ENCODE data around the gene CKAP2L. TPM values are rescaled to one million over a fixed set of nuclear protein-coding genes. Genes with fewer than 3 reads are reported as not detected.

CKAP2L gene
- total RNA-seq, 4 donors from 2014 or later, result 4.3 to 14.4 (median 6.7) TPM

- Histone ChIP-seq H3K9me3 (no peaks in the 10 kb centered on the region), H3K27ac (peak overlapping the region in 3 of 4 donors; percentile 75 to 89 (median 86)), H3K4me3 (peak overlapping the region; percentile 55 to 91 (median 81)), H3K4me1 (peaks cover 6 to 39% (median 12%) of the 10 kb centered on the region in 3 donors), H3K27me3 (no peaks in the 10 kb centered on the region), H3K36me3 (no peaks in the 10 kb centered on the region)
- WGBS, 2 donors, result 51 to 52% methylated on average over 4 of the region's 4 CpGs
- DNase-seq, result no peak
- intact Hi-C loops (cut with DNase I), result no loop called here
- TF ChIP-seq CTCF (IDR thresholded peaks at IDR 0.05), result no peak
Measured at GRCh38 chr2:112765251-112765650, 842 bp upstream of the CKAP2L start.

GRCh38 chr2:112762276-112762675 lies 2.1 kb downstream of the CKAP2L start:
- H3K27ac ChIP-seq, result no peak overlapping the region
- no peaks in the 10 kb centered on the region for H3K9me3 ChIP-seq
- peaks cover 6 to 26% (median 12%) of the 10 kb centered on the region in 3 donors for H3K4me1 ChIP-seq
- no peak overlapping the region for H3K4me3 ChIP-seq
- H3K27me3 ChIP-seq, result no peaks in the 10 kb centered on the region
- 87 to 94% methylated on average over 4 of the region's 4 CpGs for WGBS, 2 donors
- H3K36me3 ChIP-seq, result peaks cover 0 to 7% (median 0%) of the 10 kb centered on the region in 3 donors
- TF ChIP-seq POLR2A (IDR thresholded peaks at IDR 0.05) (no peak), CTCF (IDR thresholded peaks at IDR 0.05) (no peak)
- DNase-seq, result no peak
- intact Hi-C loops (cut with DNase I), result no loop called here

GRCh38 chr2:112760149-112760548 lies 4.3 kb downstream of the CKAP2L start:
- peaks cover 3 to 21% (median 9%) of the 10 kb centered on the region in 3 donors for H3K4me1 ChIP-seq
- WGBS, 2 donors, result 80 to 90% methylated on average over 1 of the region's 1 CpG
- no peak overlapping the region for H3K4me3 ChIP-seq
- H3K36me3 ChIP-seq, result peaks cover 0 to 7% (median 0%) of the 10 kb centered on the region in 3 donors
- no peak for DNase-seq
- H3K27me3 ChIP-seq, result no peaks in the 10 kb centered on the region
- H3K27ac ChIP-seq, result no peak overlapping the region
- intact Hi-C loops (cut with DNase I), result no loop called here
- TF ChIP-seq CTCF (IDR thresholded peaks at IDR 0.05), result no peak
- TF ChIP-seq POLR2A (IDR thresholded peaks at IDR 0.05), result no peak
- no peaks in the 10 kb centered on the region for H3K9me3 ChIP-seq

DNA sequence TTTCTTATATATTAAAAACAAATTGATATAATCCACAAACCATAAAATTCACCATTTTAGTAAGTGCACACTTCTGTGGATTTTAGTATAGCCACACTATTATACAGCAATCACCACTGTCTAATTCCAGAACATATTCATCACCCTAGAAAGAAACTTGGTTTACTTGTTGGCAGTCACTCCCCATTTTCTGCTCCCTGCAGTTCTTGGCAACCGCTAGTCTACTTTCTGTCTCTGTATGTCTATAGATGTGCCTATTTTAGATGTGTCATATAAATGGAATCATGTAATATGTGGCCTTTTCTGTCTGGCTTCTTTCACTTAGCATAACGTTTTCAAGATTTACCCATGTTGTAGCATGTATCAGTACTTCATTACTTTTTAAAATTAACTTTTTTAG lies 5.7 kb downstream of the CKAP2L start:
- H3K4me3 ChIP-seq, result no peak overlapping the region
- DNase-seq, result no peak
- no peaks in the 10 kb centered on the region for H3K27me3 ChIP-seq
- WGBS, 2 donors, result 63 to 70% methylated on average over 2 of the region's 2 CpGs
- no peaks in the 10 kb centered on the region for H3K9me3 ChIP-seq
- peaks cover 0 to 21% (median 2%) of the 10 kb centered on the region in 3 donors for H3K4me1 ChIP-seq
- TF ChIP-seq CTCF (IDR thresholded peaks at IDR 0.05) (no peak), POLR2A (IDR thresholded peaks at IDR 0.05) (no peak)
- H3K27ac ChIP-seq, result no peak overlapping the region
- intact Hi-C loops (cut with DNase I), result no loop called here
- H3K36me3 ChIP-seq, result peaks cover 0 to 7% (median 0%) of the 10 kb centered on the region in 3 donors

DNA sequence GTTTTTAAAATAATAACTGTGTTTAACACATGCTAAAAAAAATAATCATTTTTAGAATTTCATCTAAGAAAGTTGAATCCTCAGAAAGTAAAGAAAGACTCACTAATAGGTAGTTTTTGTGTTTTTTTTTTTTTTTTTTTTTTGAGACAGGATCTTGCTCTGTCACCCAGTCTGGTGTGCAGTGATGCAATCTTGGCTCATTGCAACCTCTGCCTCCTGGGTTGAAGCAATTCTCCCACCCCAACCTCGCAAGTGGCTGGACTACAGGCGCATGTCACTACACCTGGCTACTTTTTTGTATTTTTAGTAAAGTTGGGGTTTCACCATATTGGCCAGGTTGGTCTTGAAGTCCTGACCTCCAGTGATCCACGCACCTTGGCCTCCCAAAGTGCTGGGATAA lies 7.1 kb downstream of the CKAP2L start:
- DNase-seq, result no peak
- intact Hi-C loops (cut with DNase I), result no loop called here
- H3K9me3 ChIP-seq, result no peaks in the 10 kb centered on the region
- H3K27me3 ChIP-seq, result no peaks in the 10 kb centered on the region
- no peak for TF ChIP-seq POLR2A (IDR thresholded peaks at IDR 0.05)
- TF ChIP-seq CTCF (IDR thresholded peaks at IDR 0.05), result no peak
- H3K4me3 ChIP-seq, result no peak overlapping the region
- H3K4me1 ChIP-seq, result peaks cover 0 to 12% (median 0%) of the 10 kb centered on the region in 3 donors
- no peak overlapping the region for H3K27ac ChIP-seq
- 80 to 93% methylated on average over 2 to 3 of the region's 3 CpGs for WGBS, 2 donors
- H3K36me3 ChIP-seq, result peaks cover 0 to 7% (median 0%) of the 10 kb centered on the region in 3 donors
